DMS153 treated with DMSO at 0.1 percent for 48 hours (cell line): ENCODE measurements around the gene HNRNPF.
"Not testable (repeated sequence)": the region's sequence is repeated elsewhere in the genome, so short reads cannot be mapped to it uniquely, and the experiment has no call there.

Experiments used
- DNase-seq: peaks from one replicate; lab custom pipeline; 2025; ENCODE audit not compliant: unreplicated experiment; lab: John Stamatoyannopoulos, UW

Gene HNRNPF

GRCh38 chr10:43398939-43399319, 10.1 kb downstream of the HNRNPF start:
- no peak for DNase-seq

- DNase-seq = peak; percentile 83
These were observed 11.9 kb downstream of the HNRNPF start for GRCh38 chr10:43396928-43397624.

- peak; percentile 32 for DNase-seq
These were observed 12.7 kb downstream of the HNRNPF start for GRCh38 chr10:43396061-43396927.

- no peak for DNase-seq
These were observed 13.4 kb downstream of the HNRNPF start for GRCh38 chr10:43395571-43396060.

- DNase-seq = no peak
These were observed 14.1 kb downstream of the HNRNPF start for GRCh38 chr10:43394868-43395267.

GRCh38 chr10:43393606-43394360, 15.2 kb downstream of the HNRNPF start:
- no peak for DNase-seq

GRCh38 chr10:43393186-43393585, 15.8 kb downstream of the HNRNPF start:
- DNase-seq = not testable (repeated sequence)

- no peak for DNase-seq
These were observed 16.2 kb downstream of the HNRNPF start for GRCh38 chr10:43392748-43393147.

- no peak for DNase-seq
These were observed 17.5 kb downstream of the HNRNPF start for GRCh38 chr10:43391496-43391895.

- DNase-seq = no peak
These were observed 18.2 kb downstream of the HNRNPF start for GRCh38 chr10:43390759-43391158.

GRCh38 chr10:43390333-43390732, 18.7 kb downstream of the HNRNPF start:
- no peak for DNase-seq

GRCh38 chr10:43389867-43390266, 19.1 kb downstream of the HNRNPF start:
- DNase-seq = no peak

GRCh38 chr10:43387678-43388032, 21.3 kb downstream of the HNRNPF start:
- DNase-seq = no peak

- no peak for DNase-seq
These were observed 21.9 kb downstream of the HNRNPF start for GRCh38 chr10:43386981-43387677.

- no peak for DNase-seq
These were observed 22.4 kb downstream of the HNRNPF start for GRCh38 chr10:43386549-43386948.

GRCh38 chr10:43385412-43386004, 23.5 kb downstream of the HNRNPF start:
- no peak for DNase-seq

- DNase-seq = no peak
These were observed 24.4 kb downstream of the HNRNPF start for GRCh38 chr10:43384252-43385221.

GRCh38 chr10:43383204-43383971, 25.6 kb downstream of the HNRNPF start:
- DNase-seq = no peak
